ENCODE results near the gene FAM241A. TPM values are rescaled to one million over a fixed set of nuclear protein-coding genes. Genes with fewer than 3 reads are reported as not detected.

The FAM241A gene
- total and polyA plus RNA-seq, 9 of the 15 experiments (the other 6 are each of a cell fraction or from before 2014, with no cell fraction given) = 2.3 to 8.5 (median 5.3) TPM

GRCh38 chr4:112181358-112182000 lies 36.2 kb downstream of the FAM241A start:
- Histone ChIP-seq H3K4me1 (replicated peaks in 1 of 2; ENCODE audit: control insufficient read depth in 2 of 2, insufficient read depth in 2 of 2, low read length in 2 of 2) (no peaks in the 10 kb centered on the region), H4K20me1 (replicated peaks; ENCODE audit: control insufficient read depth, insufficient read depth, low read length) (no peaks in the 10 kb centered on the region), H3K79me2 (ENCODE audit: control insufficient read depth, insufficient read depth, low read length) (no peaks in the 10 kb centered on the region), H3K9me1 (ENCODE audit: control insufficient read depth, insufficient read depth, low read length) (no peaks in the 10 kb centered on the region), H3K27me3 (ENCODE audit: control insufficient read depth in 2 of 2, insufficient read depth in 2 of 2, low read length in 2 of 2) (no peaks in the 10 kb centered on the region), H3K4me2 (ENCODE audit: insufficient read depth, low read length) (no peak overlapping the region), H3K4me3 (no peak overlapping the region), H2AFZ (ENCODE audit: low read depth, low read length) (no peak overlapping the region), H3K9ac (ENCODE audit: insufficient read depth in 1 of 2, low read depth in 2 of 2, low read length in 2 of 2) (no peak overlapping the region), H3K27ac (ENCODE audit: extremely low read depth, low read depth, low read length) (no peak overlapping the region), H3K9me3 (replicated peaks; ENCODE audit: control insufficient read depth, insufficient read depth, low read depth, low read length) (no peaks in the 10 kb centered on the region), H3K36me3 (ENCODE audit: control insufficient read depth, insufficient read depth, low read length) (peaks cover 4% of the 10 kb centered on the region; the same call in 1 of the 3 replicates)
- DNase-seq (ENCODE audit: extremely low read depth in 1 of 4, low spot score in 3 of 4) = no peak
- in situ Hi-C loops (cut with MboI) (no loop called here), intact Hi-C loops (cut with micrococcal nuclease) (no loop called here)
- ATAC-seq = no peak; the same call in 2 of the 3 replicates
- no peak for FAIRE-seq
- TF ChIP-seq POLR2H (tag; IDR thresholded peaks at IDR 0.05; ENCODE audit: low read depth) = no peak
- no peak for TF ChIP-seq TRIM28 (IDR thresholded peaks at IDR 0.05)
- TF ChIP-seq ILF3 (IDR thresholded peaks at IDR 0.05; ENCODE audit: borderline replicate concordance) = no peak
- TF ChIP-seq RAD51 (IDR thresholded peaks at IDR 0.05; ENCODE audit: borderline replicate concordance, low read depth) = no peak
- TF ChIP-seq STAT5A (IDR thresholded peaks at IDR 0.05; ENCODE audit: borderline replicate concordance, low read length) = no peak
- TF ChIP-seq ZBTB17 (CRISPR knock-in tag; IDR thresholded peaks at IDR 0.05) = no peak
- no peak for TF ChIP-seq NBN (IDR thresholded peaks at IDR 0.05; ENCODE audit: low read depth)
- TF ChIP-seq C11orf30 (IDR thresholded peaks at IDR 0.05; ENCODE audit: low read depth) = no peak
- no peak for TF ChIP-seq RERE (CRISPR knock-in tag; IDR thresholded peaks at IDR 0.05; ENCODE audit: borderline replicate concordance)
- TF ChIP-seq RBM15 (IDR thresholded peaks at IDR 0.05; ENCODE audit: insufficient read depth, low read length) = no peak
- TF ChIP-seq ZNF79 (CRISPR knock-in tag; IDR thresholded peaks at IDR 0.05; ENCODE audit: low read depth) = no peak
- TF ChIP-seq WHSC1 (IDR thresholded peaks at IDR 0.05; ENCODE audit: low read length) = no peak
- TF ChIP-seq CREM (IDR thresholded peaks at IDR 0.05; ENCODE audit: low read depth) = no peak
- TF ChIP-seq ZZZ3 (IDR thresholded peaks at IDR 0.05) = no peak
- TF ChIP-seq TFAP4 (CRISPR knock-in tag; IDR thresholded peaks at IDR 0.05; ENCODE audit: borderline replicate concordance) = no peak
- TF ChIP-seq MEF2D (tag; conservative IDR thresholded peaks at IDR 0.05; ENCODE audit: low read depth) = no peak
- ChIA-PET CTCF (ENCODE audit: low intra/inter-chr PET ratio) (no interaction called here), POLR2A (interaction anchor here (1.3 kb wide), 1 partner anchor 18 kb away, joined by 3 read pairs; no protein-coding TSS in a partner anchor)
- BruUV-seq (replicated peaks) = no TSS peak
- WGBS (ENCODE audit: insufficient coverage, low coverage, missing lambda C conversion rate) = 76% methylated on average over 3 of the region's 3 CpGs

Measured in K562 (cell line).